GM12875 (cell line): Measurements from ENCODE around the gene OR8B3.

Experiments
- H3K4me3 ChIP-seq: one replicate; pipeline ENCODE4 v1.5.1; 2011; ENCODE audit warnings: low read depth, low read length, control low read depth
- TF ChIP-seq, protein P1 (sequence below): IDR thresholded peaks from 2 replicates; pipeline ENCODE4 v1.5.1; 2011; ENCODE audit warnings: low read depth, mild to moderate bottlenecking, control low read depth, inconsistent platforms, low read length, moderate library complexity, borderline replicate concordance; ENCODE audit not compliant: insufficient read depth

The OR8B3 gene

GRCh38 chr11:124398924-124399323, at the start of gene OR8B3:
OR8B3 (minus strand) TSS chr11:124399024; CDS start chr11:124397351, 1,673 bp downstream.
- TF ChIP-seq, protein P1, sequence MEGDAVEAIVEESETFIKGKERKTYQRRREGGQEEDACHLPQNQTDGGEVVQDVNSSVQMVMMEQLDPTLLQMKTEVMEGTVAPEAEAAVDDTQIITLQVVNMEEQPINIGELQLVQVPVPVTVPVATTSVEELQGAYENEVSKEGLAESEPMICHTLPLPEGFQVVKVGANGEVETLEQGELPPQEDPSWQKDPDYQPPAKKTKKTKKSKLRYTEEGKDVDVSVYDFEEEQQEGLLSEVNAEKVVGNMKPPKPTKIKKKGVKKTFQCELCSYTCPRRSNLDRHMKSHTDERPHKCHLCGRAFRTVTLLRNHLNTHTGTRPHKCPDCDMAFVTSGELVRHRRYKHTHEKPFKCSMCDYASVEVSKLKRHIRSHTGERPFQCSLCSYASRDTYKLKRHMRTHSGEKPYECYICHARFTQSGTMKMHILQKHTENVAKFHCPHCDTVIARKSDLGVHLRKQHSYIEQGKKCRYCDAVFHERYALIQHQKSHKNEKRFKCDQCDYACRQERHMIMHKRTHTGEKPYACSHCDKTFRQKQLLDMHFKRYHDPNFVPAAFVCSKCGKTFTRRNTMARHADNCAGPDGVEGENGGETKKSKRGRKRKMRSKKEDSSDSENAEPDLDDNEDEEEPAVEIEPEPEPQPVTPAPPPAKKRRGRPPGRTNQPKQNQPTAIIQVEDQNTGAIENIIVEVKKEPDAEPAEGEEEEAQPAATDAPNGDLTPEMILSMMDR, result no peak
- no peak within 1 kb of the TSS for H3K4me3 ChIP-seq

DNA sequence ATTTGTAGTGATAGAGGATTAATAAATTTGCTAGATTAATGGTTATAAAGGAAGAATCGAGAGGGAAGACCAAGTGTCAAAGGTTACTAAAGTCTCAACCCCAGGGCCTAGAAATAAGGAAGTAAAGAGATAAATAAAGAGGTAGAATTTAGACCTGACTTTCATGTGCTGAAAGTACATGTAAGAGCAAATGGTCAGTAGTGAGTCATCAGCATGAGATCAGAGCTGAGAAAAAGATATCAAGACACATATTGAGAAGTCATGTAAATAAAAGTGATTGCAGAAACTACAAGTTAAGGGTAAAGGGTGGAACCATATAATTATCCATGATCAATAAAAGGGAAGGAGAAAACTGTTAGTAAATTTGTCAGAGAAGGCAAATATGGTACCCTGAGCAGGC, 48.1 kb upstream of the OR8B3 start:
- no peak overlapping the region for H3K4me3 ChIP-seq
- TF ChIP-seq, protein P1, result no peak

GRCh38 chr11:124445646-124446150, 46.9 kb upstream of the OR8B3 start, which contains the start of gene OR8B8:
OR8B8 (minus strand) TSS chr11:124445696; CDS start chr11:124441085, 4,611 bp downstream.
- TF ChIP-seq, protein P1, result no peak
- no peak within 1 kb of the TSS for H3K4me3 ChIP-seq

DNA sequence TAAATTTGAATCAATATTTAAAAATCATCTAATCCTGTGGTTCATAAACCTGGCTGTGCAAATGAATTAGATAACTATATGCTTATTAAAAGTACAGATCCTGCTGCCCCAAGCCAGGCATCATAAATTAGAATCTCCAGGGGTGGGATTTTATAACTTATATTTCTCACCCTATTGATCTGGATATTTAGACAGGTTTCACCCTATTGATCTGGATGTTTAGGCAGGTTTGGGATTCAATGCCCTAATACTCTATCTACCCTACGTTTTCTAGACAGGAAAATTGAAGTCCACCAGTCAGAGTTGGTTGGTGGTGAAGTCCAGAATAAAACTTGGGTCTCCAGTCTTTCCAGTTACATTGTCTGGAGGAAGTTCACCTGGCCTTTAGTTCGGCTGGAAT, 44.0 kb upstream of the OR8B3 start:
- TF ChIP-seq, protein P1, result no peak

GRCh38 chr11:124442442-124442841, 43.6 kb upstream of the OR8B3 start:
- TF ChIP-seq, protein P1, result no peak
- H3K4me3 ChIP-seq, result no peak overlapping the region

More for the DNA sequence above, 44.0 kb upstream of the OR8B3 start:
- H3K4me3 ChIP-seq, result no peak overlapping the region

DNA sequence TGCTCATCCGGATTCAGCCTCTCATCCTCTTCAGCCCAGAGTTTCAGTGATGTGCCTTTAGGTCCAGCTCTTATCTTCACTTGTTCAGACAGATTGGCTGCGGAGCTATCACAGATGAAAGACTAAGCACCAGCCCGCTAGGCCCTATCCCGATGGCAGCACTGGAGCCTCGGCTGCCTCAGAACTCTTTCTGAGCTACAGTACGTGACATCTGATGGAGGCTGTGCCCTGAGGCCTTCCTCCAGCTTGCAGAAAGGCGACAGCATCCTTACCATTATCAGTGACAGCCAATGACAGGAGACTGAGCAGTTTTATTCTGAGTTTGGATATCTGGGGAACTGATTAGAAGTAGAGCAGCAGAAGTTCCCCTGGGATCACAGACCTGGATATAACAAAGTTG, 42.7 kb upstream of the OR8B3 start:
- TF ChIP-seq, protein P1, result no peak
- no peak overlapping the region for H3K4me3 ChIP-seq

- no peak overlapping the region for H3K4me3 ChIP-seq
- TF ChIP-seq, protein P1, result no peak
Observed at GRCh38 chr11:124441081-124441480, 42.3 kb upstream of the OR8B3 start.
